ENCODE results near the gene HOXB5. TPM values are rescaled to one million over a fixed set of nuclear protein-coding genes. Genes with fewer than 3 reads are reported as not detected.
A peak's percentile ranks its signal among the peaks of the same experiment; 100 is the strongest.

Gene HOXB5
- total RNA-seq, 1 experiment from 2014 or later: not detected

DNA sequence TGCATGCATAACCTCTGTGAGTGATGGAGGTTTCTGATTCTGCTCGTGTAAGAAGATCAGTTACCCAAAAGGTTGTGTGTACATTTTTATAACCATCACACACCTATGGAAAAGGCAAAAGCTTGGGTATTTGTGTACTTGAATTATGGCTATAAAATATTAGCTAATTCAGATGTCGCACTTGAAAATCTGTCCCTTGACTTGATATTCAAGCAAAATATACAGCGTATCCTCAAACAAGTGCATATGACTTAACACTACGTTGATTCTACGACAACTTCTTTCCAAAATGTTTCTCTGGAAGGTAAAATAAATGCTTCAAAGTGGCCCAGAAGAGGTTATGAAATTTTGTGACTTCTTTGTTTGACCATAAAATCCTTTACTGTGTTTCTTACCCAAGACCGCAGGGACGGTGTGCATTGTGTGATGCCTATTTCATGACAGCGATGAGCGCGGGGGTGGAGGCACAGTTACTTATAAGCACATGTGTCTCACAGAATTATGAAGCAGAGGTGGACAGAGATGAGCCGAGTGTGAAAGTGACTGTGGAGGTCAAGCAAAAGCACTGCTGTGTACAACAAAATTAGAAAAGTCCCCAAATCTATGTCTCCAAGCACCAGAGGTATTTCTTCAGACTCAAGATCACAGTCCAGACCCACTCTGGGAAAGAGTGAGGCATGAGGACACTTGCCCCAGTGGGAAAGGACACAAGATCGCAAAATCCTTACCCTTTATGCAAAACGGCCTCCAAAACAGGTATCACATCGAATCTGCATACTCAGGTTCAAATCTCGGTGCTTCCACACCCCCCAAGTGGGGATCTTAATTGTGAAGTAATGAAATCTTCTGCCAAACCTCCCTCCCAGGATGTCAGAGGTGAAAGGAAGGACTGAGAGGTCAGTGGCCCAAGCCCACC is 36.7 kb upstream of the HOXB5 start:
- H3K27me3 Mint-ChIP-seq (ENCODE audit: low read depth): peaks cover 100% of the 10 kb centered on the region
- H3K79me1 ChIP-seq (ENCODE audit: insufficient read depth, low read depth, low read length, poor library complexity, severe bottlenecking): no peaks in the 10 kb centered on the region
- H3K23me2 ChIP-seq (ENCODE audit: insufficient read length, low read depth, low read length, poor library complexity, severe bottlenecking): peaks cover under 1% of the 10 kb centered on the region

More for the DNA sequence above, 36.7 kb upstream of the HOXB5 start:
- Histone ChIP-seq H3K4me2 (ENCODE audit: insufficient read depth, insufficient read length, low read length) (no peak overlapping the region), H4K20me1 (ENCODE audit: control insufficient read depth, insufficient read depth, insufficient read length) (no peaks in the 10 kb centered on the region), H2BK15ac (ENCODE audit: low read depth, low read length) (no peak overlapping the region), H3K4me1 (ENCODE audit: insufficient read depth, low read length) (no peaks in the 10 kb centered on the region; the same call in none of the 2 replicates), H2BK12ac (ENCODE audit: insufficient read length, low read depth, low read length) (no peak overlapping the region), H4K91ac (ENCODE audit: insufficient read length, low read depth, low read length) (no peak overlapping the region), H3K14ac (ENCODE audit: insufficient read depth, low read length) (no peak overlapping the region), H3K23ac (ENCODE audit: insufficient read length, low read depth, low read length) (no peak overlapping the region), H2AFZ (ENCODE audit: low read length) (no peak overlapping the region), H3K9me3 (ENCODE audit: control insufficient read depth, low read depth, low read length) (no peaks in the 10 kb centered on the region), H3T11ph (ENCODE audit: low read length) (no peak overlapping the region), H4K8ac (replicated peaks; ENCODE audit: insufficient read length, low read depth, low read length) (no peak overlapping the region), H3K27me3 (ENCODE audit: insufficient read depth, low read length) (peaks cover 99% of the 10 kb centered on the region), H3K56ac (ENCODE audit: insufficient read length, low read depth, low read length) (no peak overlapping the region), H3K79me2 (ENCODE audit: insufficient read depth, low read length) (no peaks in the 10 kb centered on the region), H2BK120ac (ENCODE audit: low read depth, low read length, poor library complexity, severe bottlenecking) (no peak overlapping the region), H3K9ac (ENCODE audit: extremely low read depth, insufficient read length, low read length) (no peak overlapping the region), H2BK5ac (ENCODE audit: insufficient read length, low read length) (no peak overlapping the region), H2BK20ac (ENCODE audit: low read depth, low read length, poor library complexity, severe bottlenecking) (no peak overlapping the region), H4K5ac (ENCODE audit: insufficient read length, low read depth, low read length) (no peak overlapping the region), H3K27ac (ENCODE audit: insufficient read length, low read depth, low read length) (no peak overlapping the region), H3K4ac (ENCODE audit: low read depth, low read length) (no peak overlapping the region), H3K18ac (ENCODE audit: insufficient read length, low read depth, low read length) (no peak overlapping the region), H2AK5ac (ENCODE audit: insufficient read length, low read length) (no peak overlapping the region)
- peaks cover 0 to 1% (median 0%) of the 10 kb centered on the region in 3 experiments; a peak in 2 of 7 replicates for H3K36me3 Mint-ChIP-seq (ENCODE audit: insufficient read depth in 1 of 3, low read depth in 3 of 3)
- H3K4me3 Mint-ChIP-seq: no peak overlapping the region
- no peak overlapping the region for H3K27ac Mint-ChIP-seq
- peaks cover 4 to 17% of the 10 kb centered on the region in 2 experiments for H3K9me3 Mint-ChIP-seq
- TF ChIP-seq, protein P1, sequence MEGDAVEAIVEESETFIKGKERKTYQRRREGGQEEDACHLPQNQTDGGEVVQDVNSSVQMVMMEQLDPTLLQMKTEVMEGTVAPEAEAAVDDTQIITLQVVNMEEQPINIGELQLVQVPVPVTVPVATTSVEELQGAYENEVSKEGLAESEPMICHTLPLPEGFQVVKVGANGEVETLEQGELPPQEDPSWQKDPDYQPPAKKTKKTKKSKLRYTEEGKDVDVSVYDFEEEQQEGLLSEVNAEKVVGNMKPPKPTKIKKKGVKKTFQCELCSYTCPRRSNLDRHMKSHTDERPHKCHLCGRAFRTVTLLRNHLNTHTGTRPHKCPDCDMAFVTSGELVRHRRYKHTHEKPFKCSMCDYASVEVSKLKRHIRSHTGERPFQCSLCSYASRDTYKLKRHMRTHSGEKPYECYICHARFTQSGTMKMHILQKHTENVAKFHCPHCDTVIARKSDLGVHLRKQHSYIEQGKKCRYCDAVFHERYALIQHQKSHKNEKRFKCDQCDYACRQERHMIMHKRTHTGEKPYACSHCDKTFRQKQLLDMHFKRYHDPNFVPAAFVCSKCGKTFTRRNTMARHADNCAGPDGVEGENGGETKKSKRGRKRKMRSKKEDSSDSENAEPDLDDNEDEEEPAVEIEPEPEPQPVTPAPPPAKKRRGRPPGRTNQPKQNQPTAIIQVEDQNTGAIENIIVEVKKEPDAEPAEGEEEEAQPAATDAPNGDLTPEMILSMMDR (conservative IDR thresholded peaks at IDR 0.05): no peak
- H3K4me1 Mint-ChIP-seq: peaks cover 7 to 13% of the 10 kb centered on the region in 2 experiments
- no CpG with 5 or more reads among the region's 15 CpGs for WGBS (ENCODE audit: extremely low coverage, insufficient read length, low lambda C conversion rate)
- DNase-seq: peak; percentile 23
